ENCODE measurements around the gene MTFR1L. TPM values are rescaled to one million over a fixed set of nuclear protein-coding genes. Genes with fewer than 3 reads are reported as not detected.

The MTFR1L gene
- total RNA-seq, 2 donors from 2014 or later: 39.6 to 58.8 TPM

- ATAC-seq (replicated peaks): no peak
- Mint-ChIP-seq H3K4me3 (no peak overlapping the region), H3K27ac (no peak overlapping the region), H3K36me3 (ENCODE audit: low read depth) (no peaks in the 10 kb centered on the region), H3K27me3 (no peaks in the 10 kb centered on the region), H3K9me3 (no peaks in the 10 kb centered on the region), H3K4me1 (peaks cover 6% of the 10 kb centered on the region)
These were observed 46.5 kb downstream of the MTFR1L start for GRCh38 chr1:25866288-25866687.

DNA sequence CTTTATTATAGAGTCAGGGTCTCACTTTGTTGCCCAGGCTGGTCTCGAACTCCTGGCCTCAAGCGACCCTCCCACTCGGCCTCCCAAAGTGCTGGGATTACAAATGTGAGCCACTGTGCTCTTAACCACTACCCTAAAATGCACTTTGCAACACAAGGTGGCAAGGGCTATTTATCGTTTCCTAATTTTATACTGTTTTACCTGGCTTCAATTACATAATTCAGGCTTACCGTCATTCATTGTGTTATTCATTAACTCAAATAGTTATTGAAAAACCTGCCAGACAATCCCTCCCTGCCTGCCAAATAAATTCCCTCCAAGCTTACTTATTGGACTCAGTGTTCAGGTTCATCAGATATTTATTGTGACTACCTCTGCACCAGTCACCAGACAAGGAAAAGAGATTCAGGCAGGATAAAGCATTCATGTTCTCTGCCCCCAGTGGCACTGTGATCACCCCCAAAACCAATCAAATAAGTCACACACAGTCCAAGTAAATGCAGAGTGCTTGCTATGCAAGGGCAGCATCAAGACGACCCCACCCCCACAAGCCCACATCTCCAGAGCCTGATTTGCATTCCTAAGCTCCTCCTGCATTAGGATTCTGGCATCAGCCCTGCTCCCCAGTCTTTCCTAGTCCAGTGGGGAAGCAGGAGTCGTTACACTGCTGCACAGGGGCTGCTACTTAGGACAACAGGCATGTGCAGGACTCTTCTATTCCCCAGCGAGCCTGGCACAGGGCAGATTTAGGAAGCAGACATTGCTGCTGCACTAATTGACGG, 47.6 kb downstream of the MTFR1L start:
- H3K27ac Mint-ChIP-seq: no peak overlapping the region
- H3K4me1 Mint-ChIP-seq: peaks cover 6% of the 10 kb centered on the region
- no peaks in the 10 kb centered on the region for H3K9me3 Mint-ChIP-seq
- no peak overlapping the region for H3K4me3 Mint-ChIP-seq
- no peak for ATAC-seq (replicated peaks)
- no peaks in the 10 kb centered on the region for H3K36me3 Mint-ChIP-seq (ENCODE audit: low read depth)
- H3K27me3 Mint-ChIP-seq: no peaks in the 10 kb centered on the region

DNA sequence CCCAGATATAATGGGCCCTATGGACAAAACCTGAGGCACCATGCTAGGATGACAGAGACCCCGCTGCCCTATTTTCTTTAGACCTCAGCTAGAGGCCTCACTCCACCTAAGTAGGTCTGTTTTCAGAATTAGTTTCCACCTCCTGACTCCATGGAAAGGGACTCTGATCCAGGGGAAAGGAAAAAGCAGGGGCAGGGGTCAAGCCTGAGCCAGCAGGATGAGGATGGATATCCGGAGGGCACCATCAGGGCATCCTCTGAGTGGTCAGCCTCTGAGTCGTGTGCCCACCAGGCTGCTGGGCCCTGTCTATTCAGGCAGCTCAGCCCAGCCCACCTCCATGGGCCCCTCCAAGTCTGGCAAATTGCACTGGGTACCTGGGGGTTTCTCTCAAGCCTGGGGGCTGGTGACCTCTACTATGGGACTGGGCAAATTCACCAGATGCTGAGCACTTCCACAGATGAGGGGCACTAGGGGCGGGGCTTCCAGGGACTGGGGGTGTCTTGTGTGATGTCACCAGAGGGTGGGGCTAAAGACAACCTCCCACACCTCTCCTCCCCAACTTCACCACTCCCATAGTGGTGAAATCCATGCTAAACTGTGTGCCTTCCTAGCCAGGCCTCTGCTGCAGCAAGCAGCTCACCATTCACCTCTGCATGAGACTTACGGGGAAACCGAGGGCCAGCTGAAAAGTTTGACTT, 50.3 kb downstream of the MTFR1L start:
- peaks cover 6% of the 10 kb centered on the region for H3K4me1 Mint-ChIP-seq
- H3K9me3 Mint-ChIP-seq: no peaks in the 10 kb centered on the region
- H3K36me3 Mint-ChIP-seq (ENCODE audit: low read depth): no peaks in the 10 kb centered on the region
- no peak overlapping the region for H3K27ac Mint-ChIP-seq
- no peak overlapping the region for H3K4me3 Mint-ChIP-seq
- ATAC-seq (replicated peaks): no peak
- H3K27me3 Mint-ChIP-seq: no peaks in the 10 kb centered on the region

DNA sequence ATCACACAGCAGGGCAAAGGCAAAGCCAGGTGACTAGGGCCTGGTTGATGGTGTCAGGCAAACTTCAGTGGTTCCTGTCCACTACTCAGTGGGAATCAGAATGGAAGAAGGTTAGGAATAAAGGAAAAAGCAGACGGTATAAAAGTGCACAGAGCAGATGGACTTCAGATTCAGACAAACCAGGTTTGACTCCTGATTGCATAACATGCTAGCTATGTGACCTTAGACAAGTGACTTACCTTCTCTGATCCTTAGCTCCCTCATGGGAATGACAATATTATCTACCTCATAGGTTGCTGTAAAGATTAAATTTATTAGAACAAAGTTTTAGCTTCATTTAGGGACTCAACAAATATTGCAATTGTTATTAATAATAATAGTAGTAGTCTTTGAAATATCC, 50.9 kb downstream of the MTFR1L start:
- no peak overlapping the region for H3K27ac Mint-ChIP-seq
- H3K9me3 Mint-ChIP-seq: no peaks in the 10 kb centered on the region
- ATAC-seq (replicated peaks): no peak

GRCh38 chr1:25871086-25871703, 51.4 kb downstream of the MTFR1L start:
- H3K27me3 Mint-ChIP-seq: no peaks in the 10 kb centered on the region
- H3K4me1 Mint-ChIP-seq: peaks cover 3% of the 10 kb centered on the region
- no peak for ATAC-seq (replicated peaks)
- H3K27ac Mint-ChIP-seq: no peak overlapping the region
- no peaks in the 10 kb centered on the region for H3K9me3 Mint-ChIP-seq
- H3K4me3 Mint-ChIP-seq: no peak overlapping the region
- H3K36me3 Mint-ChIP-seq (ENCODE audit: low read depth): no peaks in the 10 kb centered on the region

More for the DNA sequence above, 50.9 kb downstream of the MTFR1L start:
- H3K27me3 Mint-ChIP-seq: no peaks in the 10 kb centered on the region
- H3K4me3 Mint-ChIP-seq: no peak overlapping the region
- peaks cover 6% of the 10 kb centered on the region for H3K4me1 Mint-ChIP-seq
- H3K36me3 Mint-ChIP-seq (ENCODE audit: low read depth): no peaks in the 10 kb centered on the region

DNA sequence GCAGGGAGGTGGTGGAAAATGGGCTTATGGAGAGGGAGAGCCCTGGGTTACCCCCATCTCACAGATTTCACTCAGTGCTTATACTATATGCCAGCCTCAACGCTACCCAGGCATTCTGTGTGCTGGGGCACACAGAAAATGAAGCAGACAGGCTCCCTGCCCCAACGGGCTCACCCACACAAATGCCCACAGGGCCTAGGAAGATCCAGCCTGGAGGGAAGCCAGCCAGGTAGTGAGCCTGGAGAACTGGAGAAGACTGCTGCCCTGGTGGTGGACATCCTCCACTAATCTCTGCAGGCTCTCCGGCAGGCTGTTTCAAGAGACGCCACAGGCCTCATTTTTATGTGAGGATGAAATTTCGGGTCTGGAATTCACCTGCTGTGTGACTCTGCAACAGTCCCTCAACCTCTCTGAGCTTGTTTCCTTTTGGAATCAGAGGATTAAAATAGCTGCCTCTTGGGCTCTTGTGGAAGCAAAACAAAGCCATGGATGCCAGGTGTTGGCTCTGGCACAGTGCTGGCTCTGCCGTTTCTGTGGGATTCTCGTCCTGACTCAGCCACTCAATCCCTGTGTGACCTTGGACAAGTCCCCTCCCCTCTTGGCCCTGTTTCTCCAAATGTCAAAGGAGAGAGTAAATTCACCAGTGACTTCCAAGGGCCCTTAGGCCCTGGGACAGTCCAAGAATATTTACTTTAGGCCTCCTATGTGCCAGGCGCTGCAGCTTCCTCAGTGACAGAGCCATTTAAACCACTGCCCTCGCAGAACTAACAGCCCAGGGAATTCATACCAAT, 52.1 kb downstream of the MTFR1L start:
- ATAC-seq (replicated peaks): no peak
- H3K27me3 Mint-ChIP-seq: no peaks in the 10 kb centered on the region
- H3K4me3 Mint-ChIP-seq: no peak overlapping the region
- H3K4me1 Mint-ChIP-seq: no peaks in the 10 kb centered on the region
- no peaks in the 10 kb centered on the region for H3K36me3 Mint-ChIP-seq (ENCODE audit: low read depth)
- no peak overlapping the region for H3K27ac Mint-ChIP-seq
- H3K9me3 Mint-ChIP-seq: no peaks in the 10 kb centered on the region

DNA sequence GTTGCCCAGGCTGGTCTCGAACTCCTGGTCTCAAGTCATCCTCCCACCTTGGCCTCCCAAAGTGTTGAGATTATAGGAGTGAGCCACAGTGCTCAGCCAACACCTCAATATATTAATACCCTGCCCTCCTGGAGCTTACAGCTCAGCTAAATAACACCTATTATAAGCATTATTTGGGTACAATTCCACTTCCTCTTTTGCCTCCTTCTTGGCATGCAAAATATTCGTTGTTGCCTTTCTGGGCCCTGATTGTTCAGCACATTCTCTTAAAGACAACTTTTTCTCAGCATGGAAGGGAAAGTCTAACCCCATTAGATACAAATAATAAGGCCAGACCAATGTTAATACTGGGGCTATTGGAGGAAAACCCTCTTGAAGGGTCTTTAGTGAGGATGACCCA, 53.0 kb downstream of the MTFR1L start:
- Mint-ChIP-seq H3K27ac (no peak overlapping the region), H3K27me3 (no peaks in the 10 kb centered on the region), H3K36me3 (ENCODE audit: low read depth) (no peaks in the 10 kb centered on the region), H3K4me1 (no peaks in the 10 kb centered on the region), H3K9me3 (no peaks in the 10 kb centered on the region), H3K4me3 (no peak overlapping the region)
- no peak for ATAC-seq (replicated peaks)

- ATAC-seq (replicated peaks): no peak
- Mint-ChIP-seq H3K9me3 (no peaks in the 10 kb centered on the region), H3K27me3 (no peaks in the 10 kb centered on the region), H3K4me3 (no peak overlapping the region), H3K27ac (no peak overlapping the region), H3K36me3 (ENCODE audit: low read depth) (no peaks in the 10 kb centered on the region), H3K4me1 (no peaks in the 10 kb centered on the region)
These were observed 53.4 kb downstream of the MTFR1L start for GRCh38 chr1:25873120-25873519.

DNA sequence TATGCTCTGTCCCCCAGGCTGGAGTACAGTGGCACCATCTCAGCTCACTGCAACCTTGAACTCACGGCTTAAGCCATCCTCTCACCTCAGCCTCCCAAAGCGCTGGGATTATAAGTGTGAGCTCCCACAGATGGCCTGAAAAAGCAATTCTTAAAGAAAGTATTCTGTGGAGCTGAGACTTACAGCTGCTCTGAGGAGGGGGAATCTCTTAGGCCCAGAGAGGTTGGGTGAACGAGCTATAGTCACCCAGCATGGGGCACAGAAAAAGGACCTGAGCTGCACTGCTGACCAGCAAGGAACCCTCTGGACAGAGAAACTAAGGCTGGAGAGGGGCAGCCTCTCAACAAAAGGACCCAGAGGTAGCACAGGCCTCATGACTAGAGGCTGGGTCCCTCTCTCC, 54.5 kb downstream of the MTFR1L start:
- Mint-ChIP-seq H3K27me3 (no peaks in the 10 kb centered on the region), H3K27ac (no peak overlapping the region), H3K9me3 (no peaks in the 10 kb centered on the region), H3K4me1 (no peaks in the 10 kb centered on the region), H3K4me3 (peak overlapping the region; percentile 90), H3K36me3 (ENCODE audit: low read depth) (no peaks in the 10 kb centered on the region)
- no peak for ATAC-seq (replicated peaks)

GRCh38 chr1:25874635-25875153, 54.9 kb downstream of the MTFR1L start:
- no peaks in the 10 kb centered on the region for H3K27me3 Mint-ChIP-seq
- H3K9me3 Mint-ChIP-seq: no peaks in the 10 kb centered on the region
- no peak for ATAC-seq (replicated peaks)
- peak overlapping the region; percentile 90 for H3K4me3 Mint-ChIP-seq
- peak overlapping the region; percentile 84 for H3K27ac Mint-ChIP-seq
- no peaks in the 10 kb centered on the region for H3K4me1 Mint-ChIP-seq
- no peaks in the 10 kb centered on the region for H3K36me3 Mint-ChIP-seq (ENCODE audit: low read depth)

DNA sequence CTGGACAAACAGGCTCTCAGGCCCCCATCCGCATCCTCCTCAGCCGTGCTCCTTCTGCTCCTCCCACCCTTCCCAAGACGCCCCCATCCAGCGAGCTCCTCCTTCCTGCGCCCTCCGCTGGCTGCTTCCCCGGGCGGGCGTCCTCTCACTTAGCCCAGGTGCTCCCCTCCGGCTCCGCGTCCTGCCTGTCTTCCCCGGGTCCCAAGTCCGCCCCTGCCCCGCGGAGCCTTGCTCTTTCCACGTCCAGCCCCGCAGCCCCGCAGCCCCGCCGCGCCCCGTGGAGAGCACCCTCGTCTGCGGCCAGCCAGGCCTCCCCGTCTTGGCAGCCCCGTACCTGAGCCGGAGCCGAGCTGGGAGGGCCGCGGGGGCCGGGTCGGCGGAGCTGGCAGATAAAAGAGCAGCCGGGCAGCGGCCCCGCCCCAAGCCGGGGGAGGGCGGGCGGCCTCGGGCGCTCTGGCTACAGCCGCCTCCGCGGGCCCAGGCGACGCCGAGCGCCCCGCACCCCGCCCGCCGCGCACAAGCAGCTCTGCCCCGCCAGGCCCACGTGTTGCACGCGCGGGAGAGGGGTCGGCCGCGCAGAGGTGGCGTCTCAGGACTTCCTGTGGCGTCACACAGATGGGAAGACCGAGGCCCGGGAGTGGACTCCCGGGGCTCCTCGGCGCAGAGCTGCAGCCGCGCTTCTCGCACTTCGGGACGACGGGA, 55.6 kb downstream of the MTFR1L start, which contains the start of gene PAQR7:
Gene PAQR7, minus strand, starts transcription at position 555 of the 702 bp plus-strand sequence. CDS start 11,869 bp downstream, outside the sequence.
- H3K4me3 Mint-ChIP-seq: peak within 1 kb of the TSS; percentile 90
- peak; percentile 89 for ATAC-seq (replicated peaks)
- peak within 1 kb of the TSS; percentile 84 for H3K27ac Mint-ChIP-seq
- H3K36me3 Mint-ChIP-seq (ENCODE audit: low read depth): no peaks in the 10 kb centered on the region
- H3K4me1 Mint-ChIP-seq: no peaks in the 10 kb centered on the region
- H3K9me3 Mint-ChIP-seq: no peaks in the 10 kb centered on the region
- no peaks in the 10 kb centered on the region for H3K27me3 Mint-ChIP-seq

- Mint-ChIP-seq H3K4me3 (peak overlapping the region; percentile 90), H3K27me3 (no peaks in the 10 kb centered on the region), H3K9me3 (no peaks in the 10 kb centered on the region), H3K4me1 (no peaks in the 10 kb centered on the region), H3K36me3 (ENCODE audit: low read depth) (no peaks in the 10 kb centered on the region), H3K27ac (peak overlapping the region; percentile 57)
- peak; percentile 34 for ATAC-seq (replicated peaks)
These were observed 56.3 kb downstream of the MTFR1L start for GRCh38 chr1:25875856-25876692.

DNA sequence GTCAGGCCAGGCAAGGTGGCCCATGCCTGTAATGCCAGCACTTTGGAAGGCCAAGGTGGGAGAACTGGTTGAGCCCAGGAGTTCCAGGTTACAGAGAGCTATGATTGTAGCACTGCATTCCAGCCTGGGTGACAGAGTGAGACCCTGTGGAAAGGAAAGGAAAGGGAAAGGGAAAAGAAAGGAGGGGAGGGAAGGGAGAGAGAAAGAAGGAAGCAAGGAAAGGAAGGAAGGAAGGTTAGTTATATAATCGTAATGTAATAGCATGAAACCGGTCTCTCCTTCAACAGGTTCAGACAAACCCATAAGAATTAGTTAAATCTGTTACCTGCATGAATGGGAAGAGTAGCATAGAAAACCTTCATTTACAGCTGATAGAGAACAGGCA, 56.9 kb downstream of the MTFR1L start:
- H3K4me3 Mint-ChIP-seq: peak overlapping the region; percentile 90
- no peak overlapping the region for H3K27ac Mint-ChIP-seq
- ATAC-seq (replicated peaks): no peak
- H3K36me3 Mint-ChIP-seq (ENCODE audit: low read depth): no peaks in the 10 kb centered on the region
- no peaks in the 10 kb centered on the region for H3K4me1 Mint-ChIP-seq
- no peaks in the 10 kb centered on the region for H3K27me3 Mint-ChIP-seq
- no peaks in the 10 kb centered on the region for H3K9me3 Mint-ChIP-seq

All from activated T-helper 17 cell treated with anti-CD3 and anti-CD28 coated beads, Interleukin-2, amount 50 U/mL, for 72 hours (primary cell).